H1 (cell line): ENCODE measurements around the gene GSPT1. TPM values are rescaled to one million over a fixed set of nuclear protein-coding genes. Genes with fewer than 3 reads are reported as not detected.

ENCODE experiments used
- CTCF ChIA-PET: fragments of 300-600 bp; sonication (Branson Sonifier 250); formaldehyde crosslinking; loops from one replicate; lab custom pipeline; 2021; ENCODE audit not compliant: partially characterized antibody; lab: Charles Lee
- POLR2A ChIA-PET: fragments of 300-600 bp; sonication (Branson Sonifier 250); formaldehyde crosslinking; loops from one replicate; lab custom pipeline; 2021; ENCODE audit warnings: inconsistent platforms; ENCODE audit not compliant: partially characterized antibody; lab: Charles Lee
- DNase-seq, 2 experiments: peaks; one replicate each; pipeline versions ENCODE4 v3.0.0 to v3.0.0-alpha.2; 2010 to 2022; ENCODE audit warnings: low spot score in 2 of 2, low read depth in 1 of 2, mixed read lengths in 1 of 2
- FAIRE-seq: peaks from 2 replicates; lab custom pipeline; 2011; peaks lifted over from hg19 to GRCh38; lab: Jason Lieb, UNC
- H2AFZ ChIP-seq: 2 replicates; pipeline ENCODE4 v1.8.1; 2012; ENCODE audit warnings: low read length, inconsistent platforms
- H2AK5ac ChIP-seq: 2 replicates; pipeline ENCODE4 v1.6.1; 2013; ENCODE audit warnings: low read depth, low read length
- H2BK120ac ChIP-seq: replicated peaks from 2 replicates; pipeline ENCODE3; 2013; ENCODE audit warnings: low read depth, low read length, inconsistent platforms
- H2BK12ac ChIP-seq: 2 replicates; pipeline ENCODE4 v1.6.1; 2013; ENCODE audit warnings: low read depth, low read length
- H2BK15ac ChIP-seq: 2 replicates; pipeline ENCODE4 v1.6.1; 2013; ENCODE audit warnings: low read length
- H2BK20ac ChIP-seq: 2 replicates; pipeline ENCODE4 v1.6.1; 2013; ENCODE audit warnings: low read length
- H2BK5ac ChIP-seq: 2 replicates; pipeline ENCODE4 v1.6.1; 2013; ENCODE audit warnings: low read depth, low read length
- H3K14ac ChIP-seq: 2 replicates; pipeline ENCODE4 v1.6.1; 2013; ENCODE audit warnings: inconsistent platforms; ENCODE audit not compliant: insufficient read length
- H3K18ac ChIP-seq: 2 replicates; pipeline ENCODE4 v1.6.1; 2013; ENCODE audit warnings: low read length; ENCODE audit errors: extremely low read depth
- H3K23ac ChIP-seq: 2 replicates; pipeline ENCODE4 v1.6.1; 2013; ENCODE audit warnings: inconsistent platforms; ENCODE audit not compliant: insufficient read length
- H3K23me2 ChIP-seq: 2 replicates; pipeline ENCODE4 v1.6.1; 2013; ENCODE audit warnings: low read depth, low read length
- H3K27ac ChIP-seq: 2 replicates; pipeline ENCODE4 v1.6.1; 2011; ENCODE audit warnings: low read depth, low read length, inconsistent platforms
- H3K27me3 ChIP-seq, 4 experiments: replicated peaks in 1 of 4; 1 replicate in 1 of 4; 2 replicates in 3 of 4; pipeline versions ENCODE4 v1.6.1 to v1.8.1; 2011 to 2013; ENCODE audit warnings: low read length in 3 of 4, mild to moderate bottlenecking in 3 of 4, inconsistent platforms in 2 of 4, mixed read lengths in 2 of 4, moderate library complexity in 1 of 4; ENCODE audit not compliant: control insufficient read depth in 3 of 4, insufficient read depth in 3 of 4; ENCODE audit errors: extremely low read depth in 1 of 4
- H3K36me3 ChIP-seq, 4 experiments: 2 replicates each; pipeline versions ENCODE4 v1.6.1 to v1.8.1; 2011 to 2013; ENCODE audit warnings: mild to moderate bottlenecking in 4 of 4, low read length in 3 of 4, moderate library complexity in 2 of 4, control low read depth in 1 of 4, inconsistent platforms in 1 of 4; ENCODE audit not compliant: insufficient read depth in 4 of 4, control insufficient read depth in 2 of 4
- H3K4ac ChIP-seq: replicated peaks from 2 replicates; pipeline ENCODE3; 2013; ENCODE audit warnings: low read length, low read depth, mixed read lengths, inconsistent platforms; ENCODE audit not compliant: insufficient read length
- H3K4me1 ChIP-seq, 4 experiments: replicated peaks in 1 of 4; 1 replicate in 1 of 4; 2 replicates in 3 of 4; pipeline versions ENCODE4 v1.6.1 to v1.8.1; 2011 to 2013; ENCODE audit warnings: low read length in 3 of 4, inconsistent platforms in 2 of 4, mixed read lengths in 1 of 4; ENCODE audit not compliant: insufficient read depth in 4 of 4, control insufficient read depth in 3 of 4
- H3K4me2 ChIP-seq, 2 experiments: 2 replicates each; pipeline versions ENCODE4 v1.6.1 to v1.8.1; 2011 to 2013; ENCODE audit warnings: low read depth in 2 of 2, low read length in 2 of 2, control low read depth in 1 of 2, inconsistent platforms in 1 of 2, mild to moderate bottlenecking in 1 of 2; ENCODE audit not compliant: insufficient read depth in 1 of 2
- H3K4me3 ChIP-seq, 4 experiments: fragments of 200-600, 300-600 bp in 1 of 4; sonication (generic), shearing (Covaris generic), sonication (Bioruptor Twin) in 1 of 4; 2 replicates each; pipeline versions ENCODE4 v1.5.1 to v1.8.1; 2011 to 2016; ENCODE audit warnings: low read length in 4 of 4, low read depth in 3 of 4, control low read depth in 2 of 4, inconsistent platforms in 2 of 4, mild to moderate bottlenecking in 2 of 4, mixed read lengths in 1 of 4, moderate library complexity in 1 of 4; ENCODE audit not compliant: insufficient read depth in 2 of 4; ENCODE audit errors: extremely low read depth in 1 of 4
- H3K56ac ChIP-seq: replicated peaks from 2 replicates; pipeline ENCODE3; 2013; ENCODE audit warnings: low read depth, mild to moderate bottlenecking, mixed read lengths, low read length, inconsistent platforms; ENCODE audit not compliant: insufficient read length
- H3K79me1 ChIP-seq: 2 replicates; pipeline ENCODE4 v1.6.1; 2013; ENCODE audit warnings: low read depth, low read length, control low read depth
- H3K79me2 ChIP-seq, 2 experiments: 2 replicates each; pipeline versions ENCODE4 v1.6.1 to v1.8.1; 2012 to 2013; ENCODE audit warnings: low read length in 2 of 2, mild to moderate bottlenecking in 2 of 2, inconsistent platforms in 1 of 2; ENCODE audit not compliant: insufficient read depth in 2 of 2, control insufficient read depth in 1 of 2
- H3K9ac ChIP-seq, 4 experiments: replicated peaks in 1 of 4; 1 replicate in 1 of 4; 2 replicates in 3 of 4; pipeline versions ENCODE4 v1.6.1 to v1.8.1; 2011 to 2013; ENCODE audit warnings: low read depth in 3 of 4, low read length in 3 of 4, control low read depth in 2 of 4, mild to moderate bottlenecking in 2 of 4, moderate library complexity in 2 of 4, inconsistent platforms in 1 of 4; ENCODE audit errors: extremely low read depth in 1 of 4
- H3K9me3 ChIP-seq, 2 experiments: 2 replicates each; pipeline versions ENCODE4 v1.6.1 to v1.8.1; 2012 to 2013; ENCODE audit warnings: mild to moderate bottlenecking in 2 of 2, moderate library complexity in 2 of 2, control low read depth in 1 of 2, inconsistent platforms in 1 of 2, low read depth in 1 of 2, low read length in 1 of 2, mixed read lengths in 1 of 2; ENCODE audit not compliant: insufficient read depth in 2 of 2
- H4K20me1 ChIP-seq, 2 experiments: replicated peaks in 1 of 2; 2 replicates each; pipeline versions ENCODE3 to v1.8.1; 2011 to 2013; ENCODE audit warnings: inconsistent platforms in 2 of 2, low read length in 2 of 2, mild to moderate bottlenecking in 1 of 2; ENCODE audit not compliant: insufficient read depth in 2 of 2, control insufficient read depth in 1 of 2
- H4K5ac ChIP-seq: 2 replicates; pipeline ENCODE4 v1.6.1; 2013; ENCODE audit warnings: low read length, low read depth, mixed read lengths, inconsistent platforms; ENCODE audit not compliant: insufficient read length
- H4K8ac ChIP-seq: 2 replicates; pipeline ENCODE4 v1.8.0; 2013; ENCODE audit warnings: mild to moderate bottlenecking, moderate library complexity, low read length, inconsistent platforms; ENCODE audit not compliant: insufficient read depth; ENCODE audit errors: extremely low read depth
- H4K91ac ChIP-seq: replicated peaks from 2 replicates; pipeline ENCODE3; 2013; ENCODE audit warnings: low read length, mixed read lengths, inconsistent platforms; ENCODE audit not compliant: insufficient read length
- RXRA ChIP-seq: IDR thresholded peaks from 2 replicates; pipeline ENCODE4 v1.6.1; 2011; ENCODE audit warnings: low read depth, mild to moderate bottlenecking, low read length, moderate library complexity; ENCODE audit not compliant: insufficient read depth
- TEAD4 ChIP-seq: IDR thresholded peaks from 2 replicates; pipeline ENCODE4 v1.6.1; 2012; ENCODE audit warnings: low read depth, low read length, inconsistent platforms, mixed read lengths
- YY1 ChIP-seq: IDR thresholded peaks from 2 replicates; pipeline ENCODE4 v1.6.1; 2011; ENCODE audit warnings: low read depth, mild to moderate bottlenecking, low read length
- WGBS, 2 experiments: shearing (Covaris generic) in 1 of 2; methylation state at CpG; one replicate each; pipeline versions ENCODE4 v1.1.6 to v1.1.7; 2013 to 2015; ENCODE audit warnings: low lambda C conversion rate in 2 of 2, mixed read lengths in 2 of 2, inconsistent platforms in 1 of 2, low coverage in 1 of 2, missing lambda C conversion rate in 1 of 2; ENCODE audit not compliant: insufficient replicate concordance in 2 of 2, insufficient coverage in 1 of 2, insufficient read length in 1 of 2; ENCODE audit errors: extremely low coverage in 1 of 2, missing lambda C conversion rate in 1 of 2; 5-methylcytosine and 5-hydroxymethylcytosine counted together
- polyA plus RNA-seq, 7 experiments: library from polyadenylated mRNA; depleted of rRNA in 3 of 7; stranded (reverse) in 5 of 7; unstranded in 2 of 7; fragments of >200 nt in 5 of 7; fragments of 200-250 nt in 2 of 7; gene quantifications; 1 replicate in 5 of 7; 2 replicates in 1 of 7; 4 replicates in 1 of 7; pipeline versions ENCODE4 v1.2.1 to v1.2.3, GENCODE V29; 2011 to 2013; ENCODE audit warnings: missing spikeins in 2 of 7, mixed read lengths in 2 of 7
- total RNA-seq: library from RNA; stranded (reverse); fragmentation: NEBNext Ultra II Directional; extraction: Animal tissue kit (Norgen Biotek cat#: 25700); gene quantifications from 2 replicates; pipeline ENCODE4 v1.2.1, GENCODE V29; 2021

GSPT1 gene
- total and polyA plus RNA-seq, 2 of the 8 experiments (the other 6 are each of a cell fraction or from before 2014, with no cell fraction given): 51.0 to 204 TPM

DNA sequence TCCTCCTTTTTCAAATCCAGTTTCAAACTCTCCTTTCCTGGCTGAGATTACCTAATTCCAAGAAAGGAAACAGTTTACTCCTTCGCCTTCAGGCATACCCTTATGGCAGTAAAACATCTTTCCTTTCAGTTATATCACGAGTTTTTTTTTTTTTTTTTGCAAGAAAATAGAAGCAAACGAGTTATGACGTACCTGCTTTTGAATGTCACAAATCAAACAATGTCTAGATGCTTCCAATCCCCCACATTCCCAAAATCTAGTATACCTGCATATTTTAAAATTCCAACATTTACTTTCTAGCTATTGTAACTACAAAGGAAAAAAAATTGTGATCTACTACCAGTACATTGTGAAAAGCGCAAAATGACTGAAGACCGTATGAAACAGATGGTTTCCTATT lies 28.9 kb downstream of the GSPT1 start:
- H3K4me3 ChIP-seq: no peak overlapping the region
- no peak overlapping the region for H3K56ac ChIP-seq
- H3K9me3 ChIP-seq: no peaks in the 10 kb centered on the region
- H4K20me1 ChIP-seq: no peaks in the 10 kb centered on the region
- no peak overlapping the region for H3K23ac ChIP-seq
- no peak overlapping the region for H4K5ac ChIP-seq
- no peaks in the 10 kb centered on the region for H3K79me2 ChIP-seq
- H3K9ac ChIP-seq: no peak overlapping the region
- POLR2A ChIA-PET: no interaction called here
- FAIRE-seq (no peak), DNase-seq (no peak)
- H3K4me2 ChIP-seq: no peak overlapping the region
- no peak overlapping the region for H2BK20ac ChIP-seq
- no peak overlapping the region for H2BK120ac ChIP-seq
- H3K23me2 ChIP-seq: no peaks in the 10 kb centered on the region
- no peak overlapping the region for H2AFZ ChIP-seq
- H2AK5ac ChIP-seq: no peak overlapping the region
- no peaks in the 10 kb centered on the region for H3K79me1 ChIP-seq
- H3K4ac ChIP-seq: no peak overlapping the region
- H4K8ac ChIP-seq: no peak overlapping the region
- no peak overlapping the region for H3K18ac ChIP-seq
- H3K36me3 ChIP-seq: peaks cover 19 to 64% (median 40%) of the 10 kb centered on the region in 4 experiments
- no peak overlapping the region for H2BK15ac ChIP-seq
- WGBS, 2 experiments: 90% methylated on average over 6 of the region's 6 CpGs; no CpG with 5 or more reads in 1 of the 2 experiments
- H2BK5ac ChIP-seq: no peak overlapping the region
- no peak overlapping the region for H3K27ac ChIP-seq
- H3K4me1 ChIP-seq: no peaks in the 10 kb centered on the region
- no peak overlapping the region for H3K14ac ChIP-seq
- H3K27me3 ChIP-seq: no peaks in the 10 kb centered on the region
- no peak overlapping the region for H4K91ac ChIP-seq
- CTCF ChIA-PET: no interaction called here
- no peak overlapping the region for H2BK12ac ChIP-seq
- TF ChIP-seq TEAD4: no peak
- no peak for TF ChIP-seq YY1
- no peak for TF ChIP-seq RXRA
